Left ventricle myocardium inferior (tissue), 1 donor: ENCODE measurements around the gene DGCR8. TPM values are rescaled to one million over a fixed set of nuclear protein-coding genes. Genes with fewer than 3 reads are reported as not detected.

ENCODE experiments used
- DNase-seq: peaks from one replicate; pipeline ENCODE4 v3.0.0-alpha.2; 2020
- H3K27ac ChIP-seq: fragments of 200-600 bp; replicated peaks from 2 replicates; pipeline ENCODE4 v1.8.0; 2021
- H3K27me3 ChIP-seq: fragments of 200-600 bp; 2 replicates; pipeline ENCODE4 v1.8.0; 2021; ENCODE audit warnings: low read depth
- H3K36me3 ChIP-seq: fragments of 200-600 bp; 2 replicates; pipeline ENCODE4 v1.8.0; 2021
- H3K4me1 ChIP-seq: fragments of 200-600 bp; 2 replicates; pipeline ENCODE4 v1.8.0; 2021
- H3K4me3 ChIP-seq: fragments of 200-600 bp; 2 replicates; pipeline ENCODE4 v1.8.0; 2021; ENCODE audit warnings: mild to moderate bottlenecking, moderate library complexity
- H3K9me3 ChIP-seq: fragments of 200-600 bp; replicated peaks from 2 replicates; pipeline ENCODE4 v1.8.0; 2021
- CTCF ChIP-seq: fragments of 200-600 bp; IDR thresholded peaks from 2 replicates; pipeline ENCODE4 v1.8.0; 2021; ENCODE audit warnings: antibody characterized with exemption, mild to moderate bottlenecking, borderline replicate concordance
- intact Hi-C: fragments of 100-400 bp; cut with micrococcal nuclease; formaldehyde crosslinking; loops from one replicate; pipeline ENCODE4 v1.11.0; 2022
- total RNA-seq: library from RNA; stranded (reverse); fragmentation: NEBNext Ultra II Directional; extraction: Animal tissue kit (Norgen Biotek cat#: 25700); gene quantifications from one replicate; pipeline ENCODE4 v1.2.1, GENCODE V29; 2021
- donor health status: DM: no; HTN: yes; CAD: no; lungs with severe emphysema.

The DGCR8 gene
- total RNA-seq, 1 donor from 2014 or later, result 16.8 TPM

GRCh38 chr22:20131859-20132685 lies 52.0 kb downstream of the DGCR8 start:
- peaks cover 80% of the 10 kb centered on the region for H3K4me1 ChIP-seq
- intact Hi-C loops, result no loop called here
- TF ChIP-seq CTCF, result no peak

GRCh38 chr22:20132686-20133246 lies 52.7 kb downstream of the DGCR8 start:
- intact Hi-C loops, result no loop called here

More at GRCh38 chr22:20131859-20132685, 52.0 kb downstream of the DGCR8 start:
- peaks cover 6% of the 10 kb centered on the region for H3K36me3 ChIP-seq
- peak overlapping the region; percentile 96 for H3K4me3 ChIP-seq
- peak; percentile 49 for DNase-seq
- H3K27ac ChIP-seq, result peak overlapping the region; percentile 100
- no peaks in the 10 kb centered on the region for H3K27me3 ChIP-seq
- H3K9me3 ChIP-seq, result no peaks in the 10 kb centered on the region

GRCh38 chr22:20133930-20134549 lies 54.0 kb downstream of the DGCR8 start:
- Histone ChIP-seq H3K27me3 (no peaks in the 10 kb centered on the region), H3K9me3 (no peaks in the 10 kb centered on the region), H3K4me1 (peaks cover 94% of the 10 kb centered on the region), H3K27ac (no peak overlapping the region), H3K36me3 (no peaks in the 10 kb centered on the region), H3K4me3 (no peak overlapping the region)
- TF ChIP-seq CTCF, result no peak
- intact Hi-C loops, result no loop called here
- DNase-seq, result no peak

More at GRCh38 chr22:20132686-20133246, 52.7 kb downstream of the DGCR8 start:
- H3K9me3 ChIP-seq, result no peaks in the 10 kb centered on the region
- TF ChIP-seq CTCF, result no peak
- peaks cover 86% of the 10 kb centered on the region for H3K4me1 ChIP-seq
- peak overlapping the region; percentile 100 for H3K27ac ChIP-seq
- no peaks in the 10 kb centered on the region for H3K27me3 ChIP-seq
- DNase-seq, result no peak
- no peaks in the 10 kb centered on the region for H3K36me3 ChIP-seq
- peak overlapping the region; percentile 96 for H3K4me3 ChIP-seq

- no peaks in the 10 kb centered on the region for H3K9me3 ChIP-seq
- H3K4me3 ChIP-seq, result peak overlapping the region; percentile 7
- no peak for TF ChIP-seq CTCF
- intact Hi-C loops, result no loop called here
- H3K27ac ChIP-seq, result peak overlapping the region; percentile 52
- no peaks in the 10 kb centered on the region for H3K27me3 ChIP-seq
- H3K4me1 ChIP-seq, result peaks cover 84% of the 10 kb centered on the region
- H3K36me3 ChIP-seq, result peaks cover 10% of the 10 kb centered on the region
- no peak for DNase-seq
Measured at GRCh38 chr22:20135265-20135664, 55.2 kb downstream of the DGCR8 start.

GRCh38 chr22:20135806-20136602 lies 56.0 kb downstream of the DGCR8 start:
- H3K9me3 ChIP-seq, result no peaks in the 10 kb centered on the region
- intact Hi-C loops, result no loop called here
- H3K4me1 ChIP-seq, result peaks cover 76% of the 10 kb centered on the region
- peak overlapping the region; percentile 7 for H3K4me3 ChIP-seq
- no peaks in the 10 kb centered on the region for H3K27me3 ChIP-seq
- no peak for DNase-seq
- no peak for TF ChIP-seq CTCF
- H3K27ac ChIP-seq, result peak overlapping the region; percentile 52
- H3K36me3 ChIP-seq, result peaks cover 14% of the 10 kb centered on the region
